Activated CD4-positive, alpha-beta T cell treated with anti-CD3 and anti-CD28 coated beads, Interleukin-2, Interleukin-4, amounts not matched to agents 100 ng/mL and 50 ng/mL, durations not matched to agents 16 hours and 8 hours (primary cell): Measurements from ENCODE around the gene CA12.
A peak's percentile ranks its signal among the peaks of the same experiment; 100 is the strongest.
"Not testable (repeated sequence)": the region's sequence is repeated elsewhere in the genome, so short reads cannot be mapped to it uniquely, and the experiment has no call there.

Experiments
- DNase-seq: peaks from one replicate; pipeline ENCODE4 v3.0.0-alpha.2; 2020; ENCODE audit warnings: low spot score

The CA12 gene

GRCh38 chr15:63357061-63357460 is 24.6 kb downstream of the CA12 start:
- no peak for DNase-seq

- DNase-seq: no peak
Measured at GRCh38 chr15:63354821-63355650, 26.6 kb downstream of the CA12 start.

- no peak for DNase-seq
Measured at GRCh38 chr15:63353887-63354286, 27.8 kb downstream of the CA12 start.

- DNase-seq: no peak
Measured at GRCh38 chr15:63353261-63353660, 28.4 kb downstream of the CA12 start.

GRCh38 chr15:63352808-63353207 is 28.8 kb downstream of the CA12 start:
- no peak for DNase-seq

- DNase-seq: no peak
Measured at GRCh38 chr15:63351170-63351569, 30.5 kb downstream of the CA12 start.

GRCh38 chr15:63350178-63350621 is 31.4 kb downstream of the CA12 start:
- DNase-seq: no peak

GRCh38 chr15:63349621-63350020 is 32.0 kb downstream of the CA12 start:
- no peak for DNase-seq

- DNase-seq: no peak
Measured at GRCh38 chr15:63349156-63349555, 32.5 kb downstream of the CA12 start.

- no peak for DNase-seq
Measured at GRCh38 chr15:63348392-63348791, 33.3 kb downstream of the CA12 start.

GRCh38 chr15:63347074-63347857 is 34.4 kb downstream of the CA12 start:
- DNase-seq: no peak

GRCh38 chr15:63345391-63345752 is 36.3 kb downstream of the CA12 start:
- no peak for DNase-seq

- DNase-seq: peak; percentile 16
Measured at GRCh38 chr15:63344731-63345390, 36.8 kb downstream of the CA12 start.

- not testable (repeated sequence) for DNase-seq
Measured at GRCh38 chr15:63342996-63343562, 38.6 kb downstream of the CA12 start.

- DNase-seq: no peak
Measured at GRCh38 chr15:63341898-63342297, 39.7 kb downstream of the CA12 start.

GRCh38 chr15:63340878-63341277 is 40.8 kb downstream of the CA12 start:
- DNase-seq: no peak

GRCh38 chr15:63340353-63340752 is 41.3 kb downstream of the CA12 start:
- DNase-seq: no peak

GRCh38 chr15:63339836-63340235 is 41.8 kb downstream of the CA12 start:
- DNase-seq: no peak

- DNase-seq: no peak
Measured at GRCh38 chr15:63339006-63339766, 42.5 kb downstream of the CA12 start.

GRCh38 chr15:63338170-63338569 is 43.5 kb downstream of the CA12 start:
- DNase-seq: no peak

GRCh38 chr15:63337046-63337445 is 44.6 kb downstream of the CA12 start:
- DNase-seq: no peak
